Erythroblast (primary cell): ENCODE results near the gene PDLIM3.

Experiments
- GATA1 ChIP-seq: IDR thresholded peaks from 2 replicates; pipeline ENCODE4 v1.6.1; 2011; ENCODE audit warnings: low read depth, mild to moderate bottlenecking, control low read depth, low read length, moderate library complexity
- POLR2A ChIP-seq: IDR thresholded peaks from 2 replicates; pipeline ENCODE4 v1.6.1; 2011; ENCODE audit warnings: mild to moderate bottlenecking, low read length

- no peak for TF ChIP-seq POLR2A
- TF ChIP-seq GATA1, result no peak
Observed at GRCh38 chr4:185552254-185552653, 16.9 kb upstream of the PDLIM3 start.
